GM19324 (cell line): Measurements from ENCODE around the gene NFATC2.
"Not testable (repeated sequence)": the region's sequence is repeated elsewhere in the genome, so short reads cannot be mapped to it uniquely, and the experiment has no call there.

Experiments
- ATAC-seq: cut with Tn5 transposase; IDR thresholded peaks from one replicate; pipeline ENCODE4 v1.9.1; 2021; ENCODE audit warnings: mild to moderate bottlenecking, moderate library complexity; ENCODE audit not compliant: unreplicated experiment, low FRiP score

Gene NFATC2

DNA sequence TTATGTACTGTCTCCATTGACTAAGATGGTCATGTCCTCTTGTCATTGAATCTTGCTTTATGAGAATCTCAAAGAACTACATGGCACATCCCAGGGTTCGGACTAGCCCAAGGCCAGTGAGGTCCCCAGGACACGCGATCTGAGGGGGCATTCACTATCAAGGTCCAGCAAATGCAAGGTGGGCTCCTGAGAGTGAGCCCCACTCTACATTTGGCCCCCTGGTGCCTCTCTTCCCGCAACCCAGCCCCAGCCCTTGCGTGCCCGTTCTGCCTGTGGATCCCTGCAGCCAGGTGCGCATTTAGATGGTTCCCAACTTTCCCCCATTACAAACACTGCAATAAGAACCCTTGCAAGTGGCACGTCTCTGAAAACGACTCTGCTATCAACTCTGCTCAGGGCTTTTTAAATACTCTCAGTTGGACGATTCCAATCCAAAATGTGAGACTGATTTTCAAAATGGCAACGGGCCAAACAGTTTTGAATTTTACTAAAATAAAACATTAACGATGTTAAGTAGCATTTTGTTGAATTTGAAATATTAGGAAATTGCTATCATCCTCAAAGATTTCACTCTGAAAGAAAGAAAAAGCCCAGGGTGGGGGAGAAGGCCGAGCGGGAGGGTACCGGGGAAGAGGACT is 59.6 kb downstream of the NFATC2 start:
- ATAC-seq, result no peak

DNA sequence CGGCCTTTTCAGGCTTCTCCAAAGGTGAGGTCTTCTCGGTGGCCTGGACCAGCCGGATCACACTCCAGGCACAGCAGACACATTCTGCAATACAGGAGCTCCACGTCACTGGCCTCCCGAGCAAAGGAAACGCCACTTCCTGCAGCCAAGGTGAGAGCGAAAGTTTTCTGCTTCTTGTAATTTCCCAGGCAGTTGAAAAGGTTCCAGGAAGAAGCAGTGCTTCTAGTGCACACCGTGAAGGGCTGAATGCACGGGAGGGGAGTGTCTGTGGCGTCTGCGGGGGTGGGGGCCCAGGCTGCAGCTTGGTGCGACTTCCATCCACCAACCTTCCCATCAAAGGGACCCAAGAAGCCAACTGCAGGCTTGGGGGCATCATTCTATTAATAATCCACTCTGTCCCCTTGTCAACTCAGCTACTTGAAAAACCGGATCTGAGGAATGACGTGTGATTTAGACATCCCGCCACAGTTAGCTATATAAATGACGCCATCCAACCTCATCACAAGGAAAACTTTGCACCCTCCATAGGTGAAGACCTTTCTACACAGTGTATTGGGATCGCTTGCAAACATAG is 61.1 kb downstream of the NFATC2 start:
- ATAC-seq, result no peak

DNA sequence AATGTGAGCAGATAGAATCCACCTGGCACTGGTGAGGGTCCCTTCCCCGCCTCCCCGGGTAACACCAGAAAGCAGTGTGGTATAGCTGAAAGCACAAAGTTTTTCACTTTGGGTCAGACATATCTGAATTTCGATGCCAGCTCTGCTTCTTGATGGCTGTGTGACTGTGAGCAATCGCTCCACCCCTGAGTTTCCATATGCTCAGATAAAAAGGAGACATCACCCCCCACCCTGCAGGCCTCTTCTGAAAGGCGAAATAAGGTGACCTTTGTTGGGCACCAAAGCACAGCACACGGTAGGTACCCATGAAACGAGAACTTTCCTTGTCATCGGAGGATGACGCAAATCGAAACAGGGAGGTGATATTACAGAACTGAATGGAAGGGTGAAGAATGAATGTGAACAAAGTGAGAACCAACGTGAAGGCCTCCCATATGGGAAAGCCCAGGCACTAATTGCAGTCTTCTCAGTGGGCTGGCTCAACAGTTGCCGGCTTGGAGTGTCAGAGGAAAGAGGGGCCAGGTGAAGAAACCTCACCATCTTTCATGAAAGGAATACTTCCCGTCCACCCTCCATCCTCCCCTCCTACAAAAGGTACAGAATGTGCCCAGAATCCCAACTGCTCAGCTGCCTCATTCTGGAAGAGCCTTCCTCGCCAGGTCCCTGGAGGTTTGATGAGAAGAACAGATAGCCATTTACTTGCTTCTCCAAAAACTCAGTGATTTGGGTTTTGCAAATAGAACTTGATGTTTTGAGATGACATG is 61.8 kb downstream of the NFATC2 start:
- ATAC-seq, result peak; percentile 57

DNA sequence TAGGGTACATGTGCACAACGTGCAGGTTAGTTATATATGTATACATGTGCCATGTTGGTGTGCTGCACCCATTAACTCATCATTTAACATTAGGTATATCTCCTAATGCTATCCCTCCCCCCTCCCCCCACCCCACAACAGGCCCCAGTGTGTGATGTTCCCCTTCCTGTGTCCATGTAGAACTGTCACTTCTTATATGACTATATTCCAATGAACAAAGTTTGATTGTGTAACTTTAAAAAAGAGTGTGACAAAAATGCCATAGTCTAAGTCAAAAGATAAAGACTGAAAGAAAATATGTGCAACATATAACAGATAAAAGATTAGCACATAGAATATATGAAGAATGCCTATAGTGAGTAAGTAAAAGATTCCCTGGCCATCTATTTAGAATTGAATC is 66.4 kb downstream of the NFATC2 start:
- not testable (repeated sequence) for ATAC-seq

DNA sequence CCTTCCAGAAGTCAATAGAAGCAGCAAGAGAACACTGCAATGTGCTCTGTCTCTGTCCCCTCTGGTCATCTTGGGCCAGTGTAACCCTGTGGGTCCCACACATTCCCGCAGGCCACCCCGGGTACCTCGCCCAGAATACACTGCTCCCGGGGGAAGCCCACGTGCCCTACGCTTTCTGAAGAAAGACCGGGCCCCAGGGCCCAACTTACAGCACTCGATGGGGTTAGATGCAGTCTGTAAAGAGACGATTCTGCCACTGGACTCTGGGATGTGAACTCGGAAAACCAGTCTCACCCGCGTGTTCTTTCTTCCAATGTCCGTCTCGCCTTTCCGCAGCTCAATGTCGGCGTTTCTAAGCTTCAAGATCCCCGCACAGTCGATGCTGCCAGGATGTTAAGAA is 68.7 kb downstream of the NFATC2 start:
- no peak for ATAC-seq

DNA sequence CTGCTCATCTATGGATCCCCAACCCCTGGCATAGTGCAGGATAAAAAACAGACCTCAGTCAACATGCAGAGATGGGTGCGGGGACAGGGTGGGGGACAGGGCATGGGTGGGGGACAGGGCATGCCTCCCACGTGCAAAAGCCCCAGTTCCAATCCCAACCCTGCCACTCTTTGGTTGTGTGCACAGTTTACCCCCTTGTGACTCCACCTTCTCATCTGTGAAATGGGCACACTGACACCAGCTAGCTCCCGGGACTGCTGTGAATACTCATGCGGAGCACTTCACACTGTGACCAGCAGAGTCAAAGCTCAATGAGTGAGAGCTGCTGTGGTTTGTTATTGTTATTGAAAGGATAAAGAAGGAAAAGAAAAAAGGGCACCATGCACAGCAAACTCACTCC is 69.3 kb downstream of the NFATC2 start:
- ATAC-seq, result no peak

DNA sequence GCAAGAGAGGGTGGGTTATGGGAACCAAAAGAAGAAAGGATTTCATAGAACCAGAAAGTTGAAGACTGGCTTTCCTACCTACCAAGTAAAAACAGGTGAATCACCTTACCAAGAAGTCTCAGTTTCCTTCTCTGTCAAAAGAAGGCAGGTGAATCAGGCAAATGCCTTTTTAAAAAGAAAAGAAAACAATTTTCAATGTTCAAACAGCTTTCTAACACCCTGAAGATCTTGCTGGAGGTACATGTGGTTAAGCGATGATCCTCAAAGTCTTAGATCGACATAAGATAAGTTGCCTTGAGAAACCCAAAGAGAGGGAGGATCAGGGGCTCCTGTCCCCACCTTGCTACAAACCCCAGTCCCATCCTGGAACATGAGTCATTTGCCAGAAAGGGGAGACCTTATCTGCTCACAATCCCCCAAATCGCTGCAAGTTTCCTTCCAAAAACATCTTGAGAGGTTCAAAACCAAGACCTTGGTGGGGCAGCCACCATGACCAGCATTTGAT is 71.6 kb downstream of the NFATC2 start:
- no peak for ATAC-seq

DNA sequence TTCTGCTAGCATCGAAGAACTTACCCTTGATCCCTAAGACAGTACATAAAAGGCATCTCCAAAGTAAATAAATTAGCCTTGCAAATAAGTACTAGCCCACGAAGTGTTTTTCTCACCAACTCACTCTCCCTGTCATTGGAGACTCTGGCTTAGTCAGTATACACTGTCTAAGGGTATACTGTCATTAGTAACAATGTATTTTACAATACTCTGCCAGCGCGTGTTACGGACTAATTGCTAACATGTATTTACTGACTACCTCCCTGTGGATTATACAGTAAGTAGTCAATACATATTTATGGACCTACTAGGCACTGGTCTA is 72.1 kb downstream of the NFATC2 start:
- ATAC-seq, result no peak

DNA sequence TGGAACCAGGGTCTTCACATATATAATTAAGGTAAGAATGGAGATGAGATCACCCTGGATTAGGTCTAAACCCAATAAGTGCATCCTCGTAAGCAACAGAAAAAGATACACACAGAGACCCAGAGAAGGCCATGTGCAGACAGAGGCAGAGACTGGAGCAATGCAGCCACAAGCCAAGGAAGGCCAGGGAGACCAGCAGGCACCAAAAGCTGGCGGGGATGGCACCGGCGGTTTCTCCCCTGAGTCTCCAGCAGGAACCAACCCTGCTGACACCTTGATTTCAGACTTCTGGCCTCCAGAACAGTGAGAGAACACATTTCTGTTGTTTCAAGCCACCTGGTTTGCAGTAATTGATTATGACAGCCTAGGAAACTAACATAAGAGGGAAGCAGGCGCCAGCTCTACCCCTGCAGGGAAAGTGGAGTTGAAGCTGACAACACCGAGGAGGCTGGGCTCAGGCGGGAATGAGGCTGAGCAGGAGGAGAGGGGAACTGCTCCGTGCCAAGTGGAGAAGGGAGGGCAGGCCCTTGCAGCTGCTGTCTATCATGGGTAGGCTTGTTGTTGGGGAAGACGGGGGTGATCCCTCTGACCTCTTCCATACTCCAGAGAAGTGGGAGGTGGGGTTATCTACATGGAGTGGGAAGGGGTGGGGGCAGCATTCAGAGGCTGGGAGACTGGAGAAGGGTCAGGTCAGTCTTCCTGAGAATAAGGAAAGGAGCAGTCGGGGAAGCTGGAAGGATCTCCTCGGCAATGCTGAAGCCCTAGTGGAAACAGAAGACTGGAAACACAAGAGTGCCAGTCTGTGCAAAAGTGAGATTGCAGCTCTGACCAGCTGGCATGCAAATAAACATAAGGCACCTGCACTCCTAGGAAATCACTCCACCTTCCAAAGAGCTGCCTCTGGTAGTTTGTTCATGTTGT is 72.7 kb downstream of the NFATC2 start:
- ATAC-seq, result no peak

DNA sequence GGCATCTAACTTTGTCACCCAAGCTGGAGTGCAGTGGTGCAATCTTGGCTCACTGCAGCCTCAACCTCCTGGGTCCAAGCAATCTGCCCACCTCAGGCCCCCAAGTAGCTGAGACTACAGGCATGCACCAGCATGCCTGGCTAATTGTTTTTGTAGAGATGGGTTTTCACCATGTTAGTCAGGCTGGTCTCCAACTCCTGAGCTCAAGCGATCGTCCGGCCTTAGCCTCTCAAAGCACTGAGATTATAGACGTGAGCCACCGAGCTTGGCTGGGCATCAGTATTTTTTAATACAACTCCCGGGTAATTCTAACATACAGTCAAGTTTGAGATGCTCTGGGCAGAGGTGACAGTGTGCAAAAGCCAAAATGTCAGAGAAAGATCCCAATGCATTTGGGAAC is 73.5 kb downstream of the NFATC2 start:
- no peak for ATAC-seq

DNA sequence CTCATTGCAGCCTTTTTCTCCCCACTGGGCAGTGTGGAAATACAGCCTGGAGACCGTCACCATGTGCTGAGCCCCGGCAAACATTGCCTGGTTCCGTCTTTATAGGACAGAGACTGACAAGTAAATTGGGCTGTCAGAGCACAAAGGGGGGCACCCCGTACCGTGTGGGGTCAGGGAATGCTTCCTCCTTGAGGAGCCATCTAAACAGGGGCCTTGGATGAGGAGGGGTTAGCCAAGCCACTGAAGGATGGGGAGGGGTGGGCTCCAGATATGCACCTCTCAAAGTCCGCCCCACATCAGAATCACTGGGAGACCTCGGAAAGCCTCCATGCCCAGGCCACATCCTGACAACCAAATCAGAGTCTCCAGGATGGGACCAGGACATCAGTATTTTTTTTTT is 73.9 kb downstream of the NFATC2 start:
- no peak for ATAC-seq

DNA sequence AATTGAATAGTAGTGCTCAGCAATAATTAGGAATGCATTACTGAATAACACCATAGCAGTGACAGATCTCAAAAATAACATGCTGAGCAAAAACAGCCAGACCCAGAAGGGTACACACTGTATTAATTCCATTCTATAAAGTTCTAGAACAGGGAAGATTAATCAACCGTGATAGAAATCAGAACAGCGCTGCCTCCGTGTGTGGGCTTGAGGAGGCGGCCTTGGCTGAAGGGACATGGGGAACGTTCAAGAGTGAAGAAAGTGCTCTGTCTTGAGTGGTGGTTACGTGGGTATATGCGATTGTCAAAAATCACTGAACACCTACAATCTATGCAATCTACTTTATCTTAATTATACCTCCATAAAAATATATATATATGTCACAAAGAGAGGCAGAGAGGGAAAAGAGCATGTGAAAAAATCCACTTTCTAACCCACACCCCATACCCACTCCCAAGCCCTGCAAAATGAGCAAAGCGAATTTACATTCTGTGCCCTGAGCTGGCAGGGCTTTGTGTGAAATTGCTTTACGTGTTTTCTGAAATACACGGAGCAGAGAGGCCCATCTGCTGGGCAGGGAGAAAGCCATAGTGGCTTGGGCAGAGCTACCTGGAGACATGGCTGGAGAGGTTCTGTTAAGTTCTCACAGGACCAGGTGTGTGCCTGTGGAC is 74.4 kb downstream of the NFATC2 start:
- ATAC-seq, result no peak

DNA sequence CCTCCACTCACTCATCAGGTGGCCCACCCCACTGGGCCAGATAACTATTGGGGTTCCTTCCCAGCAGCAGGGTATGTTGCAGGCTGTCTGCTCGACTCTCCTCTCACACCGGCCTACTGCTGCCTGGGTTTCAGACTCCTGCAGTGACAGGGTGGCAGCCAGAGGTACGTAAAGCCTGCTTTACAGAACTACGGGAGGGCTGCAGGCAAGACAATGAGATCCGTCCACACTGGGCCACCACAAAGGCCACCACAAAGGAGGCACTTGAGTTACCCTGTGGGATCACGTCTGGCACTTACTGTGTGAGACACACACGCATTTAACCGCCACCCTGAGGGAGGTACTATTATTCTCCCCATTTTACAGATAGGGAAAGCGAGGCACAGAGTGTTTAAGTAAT is 78.5 kb downstream of the NFATC2 start:
- no peak for ATAC-seq

DNA sequence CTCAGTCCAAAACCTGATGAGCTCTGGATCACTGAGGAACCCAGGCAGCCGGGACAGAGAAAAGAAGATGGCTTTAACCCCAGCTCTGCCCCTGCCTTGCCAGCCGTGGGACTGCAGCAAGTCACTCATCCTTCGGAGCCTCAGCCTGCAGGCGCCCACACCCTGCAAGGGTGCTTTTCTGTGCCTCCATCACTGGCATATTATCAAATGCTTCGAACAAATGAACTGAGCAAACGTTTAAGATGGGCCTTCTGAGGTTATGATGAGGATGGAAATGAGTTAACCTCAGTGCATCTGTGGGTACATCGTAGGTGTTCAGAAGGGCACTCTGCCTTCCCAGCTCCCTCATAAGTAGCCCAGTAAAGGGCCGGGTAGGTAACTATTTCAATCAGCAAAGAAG is 79.0 kb downstream of the NFATC2 start:
- ATAC-seq, result no peak

DNA sequence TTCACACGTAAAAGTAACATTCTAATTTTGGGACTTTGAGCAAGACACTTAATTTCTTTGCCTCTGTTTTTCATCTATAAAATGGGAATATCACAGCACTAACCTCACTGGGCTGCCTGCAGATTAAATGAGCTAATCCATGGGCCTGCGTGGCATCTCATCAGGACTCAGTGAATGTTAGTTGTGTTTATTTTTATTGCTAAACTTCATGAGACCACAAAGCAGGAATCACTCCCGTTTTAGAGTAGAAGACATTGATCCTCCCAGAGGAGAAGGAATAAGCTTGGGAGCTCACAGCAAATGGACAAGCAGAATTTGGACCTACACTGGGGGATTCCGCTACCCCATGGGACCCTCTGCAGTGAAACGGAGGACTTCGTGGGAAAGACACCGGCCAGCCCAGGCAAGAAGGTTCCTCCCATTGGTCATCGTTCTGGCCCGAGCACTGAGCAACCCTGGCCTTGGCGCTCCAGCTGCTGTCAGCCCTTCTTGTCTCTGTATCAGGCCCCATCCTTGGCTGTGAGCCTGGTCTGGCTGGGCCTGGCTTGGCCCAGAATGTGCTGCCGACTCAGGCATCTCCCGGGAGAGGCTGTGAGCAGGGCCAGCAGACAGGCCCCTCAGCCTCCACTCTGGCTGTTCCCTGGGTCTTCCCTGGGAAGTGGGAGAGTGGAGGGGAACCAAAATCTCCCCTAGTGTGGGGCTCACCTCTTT is 79.8 kb downstream of the NFATC2 start:
- ATAC-seq, result no peak

DNA sequence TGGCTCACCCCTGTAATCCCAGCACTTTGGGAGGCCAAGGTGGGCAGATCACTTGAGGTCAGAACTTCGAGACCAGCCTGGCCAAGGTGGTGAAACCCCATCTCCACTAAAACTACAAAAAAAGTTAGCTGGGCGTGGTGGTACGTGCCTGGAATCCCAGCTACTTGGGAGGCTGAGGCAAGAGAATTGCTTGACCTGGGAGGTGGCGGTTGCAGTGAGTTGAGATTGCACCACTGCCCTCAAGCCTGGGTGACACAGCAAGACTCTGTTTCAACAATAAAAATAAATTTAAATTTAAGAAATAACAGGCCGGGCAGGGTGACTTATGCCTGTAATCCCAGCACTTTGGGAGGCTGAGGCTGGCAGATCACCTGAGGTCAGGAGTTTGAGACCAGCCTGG is 80.7 kb downstream of the NFATC2 start:
- not testable (repeated sequence) for ATAC-seq

DNA sequence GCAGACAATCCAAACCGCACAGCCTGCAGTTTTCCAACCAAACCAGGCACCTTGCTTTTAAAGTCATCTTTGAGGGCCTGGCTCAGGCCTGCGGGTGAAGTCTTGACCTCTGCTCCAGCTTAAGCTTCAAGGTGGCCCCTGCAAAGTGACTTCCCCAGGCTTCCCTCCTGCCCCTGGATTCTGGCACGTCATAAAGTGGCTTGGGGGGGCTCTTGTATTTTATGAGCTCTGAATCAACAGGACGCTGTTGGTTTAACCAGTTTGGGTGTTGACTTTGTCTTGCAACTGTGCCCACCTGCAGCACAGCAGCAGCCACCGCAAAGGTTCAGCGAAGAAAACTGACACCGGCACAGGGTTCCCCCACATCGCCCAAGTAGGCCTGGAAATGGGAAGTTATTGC is 81.2 kb downstream of the NFATC2 start:
- no peak for ATAC-seq

DNA sequence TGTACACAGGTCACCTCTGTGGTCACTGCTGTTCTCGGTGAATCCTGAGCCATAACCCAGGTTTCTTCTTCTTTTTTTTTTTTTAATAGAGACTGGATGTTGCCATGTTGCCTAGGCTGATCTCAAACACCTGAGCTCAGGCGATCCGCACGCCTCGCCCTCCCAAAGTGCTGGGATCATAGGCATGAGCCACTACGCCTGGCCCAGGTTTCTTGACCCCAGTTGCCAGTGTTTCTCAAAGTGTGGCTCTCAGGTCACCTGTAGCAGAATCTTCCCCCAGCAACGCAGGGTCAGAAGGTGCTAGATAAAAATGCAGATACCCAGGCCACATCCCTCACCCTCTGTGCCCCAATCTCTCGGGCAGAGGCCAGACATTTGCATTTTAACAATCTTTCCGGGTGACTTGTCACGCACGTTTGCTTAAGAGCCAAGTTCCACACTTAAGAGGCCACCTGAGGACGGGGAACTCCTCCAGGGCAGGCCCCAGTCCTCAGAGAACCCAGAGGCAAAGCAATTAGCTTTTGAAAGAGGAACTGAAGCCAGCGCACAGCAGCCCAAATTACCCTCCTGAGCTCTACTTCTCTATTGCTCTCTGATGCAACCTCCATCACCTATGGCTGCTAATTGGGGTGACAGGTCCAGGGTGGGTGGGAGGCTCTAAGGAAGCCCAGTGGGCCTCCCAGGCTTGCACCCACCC is 81.8 kb downstream of the NFATC2 start:
- peak; percentile 87 for ATAC-seq

DNA sequence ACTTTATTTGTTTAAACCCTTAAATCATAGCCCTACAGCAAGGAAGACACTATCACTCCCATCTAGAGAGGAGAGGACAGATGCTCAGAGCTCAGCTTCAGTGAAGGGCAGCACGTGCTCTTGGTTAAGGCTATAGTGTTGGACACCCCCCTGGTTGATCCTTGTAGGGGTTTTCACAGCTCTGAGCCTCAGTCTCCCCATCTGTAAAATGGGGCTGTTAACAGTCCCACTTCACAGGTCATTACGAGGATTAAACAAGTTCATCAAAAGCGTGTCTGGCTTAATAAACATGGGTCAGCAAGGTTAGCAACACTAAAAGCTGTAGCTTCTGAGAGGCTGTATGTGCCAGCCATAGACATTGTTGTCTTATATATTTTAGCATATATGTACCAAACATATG is 82.4 kb downstream of the NFATC2 start:
- no peak for ATAC-seq
